ENCODE measurements around the gene CCSAP. TPM values are rescaled to one million over a fixed set of nuclear protein-coding genes. Genes with fewer than 3 reads are reported as not detected.
"Not testable (repeated sequence)": the region's sequence is repeated elsewhere in the genome, so short reads cannot be mapped to it uniquely, and the experiment has no call there.

The CCSAP gene
- polyA plus RNA-seq, 3 donors: 0.79 to 2.6 (median 0.98) TPM

- WGBS, 3 donors: 78 to 95% (median 91%) methylated on average over 6 of the region's 6 CpGs
These were observed 42.6 kb downstream of the CCSAP start for GRCh38 chr1:229300099-229300757.

GRCh38 chr1:229298887-229299503 is 43.9 kb downstream of the CCSAP start:
- no peak overlapping the region for H3K27ac ChIP-seq (ENCODE audit: low read depth, low read length)
- WGBS, 3 donors: 75 to 96% (median 93%) methylated on average over 5 of the region's 5 CpGs

More at GRCh38 chr1:229300099-229300757, 42.6 kb downstream of the CCSAP start:
- no peak overlapping the region for H3K27ac ChIP-seq (ENCODE audit: low read depth, low read length)

- no peak overlapping the region for H3K27ac ChIP-seq (ENCODE audit: low read depth, low read length)
These were observed 44.4 kb downstream of the CCSAP start for GRCh38 chr1:229298420-229298819.

DNA sequence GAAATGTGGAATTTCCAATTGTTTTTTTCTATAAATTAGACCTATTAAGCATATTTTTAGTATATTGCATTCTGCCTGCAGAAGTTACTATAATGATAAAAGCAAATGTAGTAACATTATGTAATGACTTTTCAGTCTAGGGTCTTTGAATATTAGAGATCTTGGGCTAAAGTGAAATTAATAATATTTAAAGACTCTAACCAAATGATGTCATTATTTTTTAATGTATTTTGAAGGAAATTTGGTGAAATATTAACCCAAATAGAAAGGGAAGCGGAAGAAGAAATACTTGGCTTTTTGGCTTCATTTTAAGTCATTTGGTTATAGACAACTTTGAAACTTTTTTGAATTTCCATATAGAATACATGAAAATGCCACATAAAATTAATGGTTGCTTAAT is 45.1 kb downstream of the CCSAP start:
- no peak overlapping the region for H3K27ac ChIP-seq (ENCODE audit: low read depth, low read length)
- WGBS, 3 donors: 99 to 100% (median 100%) methylated on average over 1 of the region's 1 CpG

- 60 to 88% (median 76%) methylated on average over 3 of the region's 3 CpGs for WGBS, 3 donors
- H3K27ac ChIP-seq (ENCODE audit: low read depth, low read length): no peak overlapping the region
These were observed 46.3 kb downstream of the CCSAP start for GRCh38 chr1:229296541-229296941.

- H3K27ac ChIP-seq (ENCODE audit: low read depth, low read length): no peak overlapping the region
- WGBS, 3 donors: 89 to 96% (median 95%) methylated on average over 11 of the region's 11 CpGs
These were observed 47.1 kb downstream of the CCSAP start for GRCh38 chr1:229295745-229296144.

DNA sequence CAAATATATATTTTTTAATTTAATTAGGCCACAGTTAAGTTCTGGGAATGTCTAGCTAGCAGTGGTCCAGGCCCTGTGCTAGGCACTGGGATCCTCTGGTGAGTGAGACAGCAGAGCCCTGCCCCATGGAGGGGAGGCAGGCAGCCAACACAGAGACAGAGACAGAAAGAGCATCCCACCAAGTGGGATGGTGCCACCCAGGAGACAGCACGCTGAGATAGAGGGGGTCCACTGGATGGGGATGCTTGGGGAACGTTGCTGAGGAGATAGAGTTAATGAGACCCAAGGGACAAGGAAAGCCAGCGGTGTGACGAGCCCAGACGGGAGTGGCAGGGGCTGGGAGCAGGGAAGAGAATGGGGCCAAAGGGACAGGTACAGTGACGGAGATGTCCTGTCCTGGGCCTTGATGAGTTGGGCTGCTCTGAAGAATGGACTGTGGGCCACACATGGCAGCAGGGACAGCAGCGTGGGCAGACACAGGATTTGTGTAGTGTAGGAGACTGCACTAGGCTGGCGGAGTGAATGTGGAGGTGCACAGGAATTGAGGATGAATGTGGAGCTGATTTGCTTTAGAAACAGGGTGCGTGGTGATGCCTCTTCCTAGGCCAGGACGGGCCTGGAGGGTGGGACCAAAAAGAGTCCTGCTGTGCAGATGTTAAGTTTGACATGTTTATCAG is 49.2 kb downstream of the CCSAP start:
- WGBS, 3 donors: 93 to 97% (median 95%) methylated on average over 10 of the region's 10 CpGs
- H3K27ac ChIP-seq (ENCODE audit: low read depth, low read length): no peak overlapping the region

GRCh38 chr1:229291686-229292085 is 51.2 kb downstream of the CCSAP start:
- not testable (repeated sequence) for H3K27ac ChIP-seq (ENCODE audit: low read depth, low read length)
- WGBS, 3 donors: 97 to 99% (median 98%) methylated on average over 3 of the region's 4 CpGs

- WGBS, 3 donors: 81 to 95% (median 94%) methylated on average over 1 of the region's 1 CpG
- H3K27ac ChIP-seq (ENCODE audit: low read depth, low read length): no peak overlapping the region
These were observed 54.3 kb downstream of the CCSAP start for GRCh38 chr1:229288516-229288915.

DNA sequence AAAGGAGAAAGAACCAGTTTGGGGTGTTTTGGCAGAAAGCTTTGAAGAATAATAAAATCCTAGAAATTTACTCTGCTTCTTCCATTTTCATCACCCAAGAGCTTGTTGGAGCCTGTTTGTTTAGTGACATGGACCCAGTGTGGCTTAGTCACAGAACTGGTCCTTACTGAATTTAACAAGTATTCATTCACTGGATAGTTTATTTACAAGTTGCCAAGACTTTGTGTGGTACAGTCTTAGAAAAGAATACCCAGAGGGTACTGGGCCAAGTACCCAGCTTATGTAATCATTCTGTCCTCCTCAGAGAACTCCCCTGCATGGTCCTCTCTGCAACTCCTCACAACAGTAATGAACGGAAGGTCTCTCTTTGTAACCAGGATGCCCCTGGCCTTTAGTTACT is 55.6 kb downstream of the CCSAP start:
- H3K27ac ChIP-seq (ENCODE audit: low read depth, low read length): no peak overlapping the region
- 76 to 92% (median 85%) methylated on average over 1 of the region's 1 CpG for WGBS, 3 donors

DNA sequence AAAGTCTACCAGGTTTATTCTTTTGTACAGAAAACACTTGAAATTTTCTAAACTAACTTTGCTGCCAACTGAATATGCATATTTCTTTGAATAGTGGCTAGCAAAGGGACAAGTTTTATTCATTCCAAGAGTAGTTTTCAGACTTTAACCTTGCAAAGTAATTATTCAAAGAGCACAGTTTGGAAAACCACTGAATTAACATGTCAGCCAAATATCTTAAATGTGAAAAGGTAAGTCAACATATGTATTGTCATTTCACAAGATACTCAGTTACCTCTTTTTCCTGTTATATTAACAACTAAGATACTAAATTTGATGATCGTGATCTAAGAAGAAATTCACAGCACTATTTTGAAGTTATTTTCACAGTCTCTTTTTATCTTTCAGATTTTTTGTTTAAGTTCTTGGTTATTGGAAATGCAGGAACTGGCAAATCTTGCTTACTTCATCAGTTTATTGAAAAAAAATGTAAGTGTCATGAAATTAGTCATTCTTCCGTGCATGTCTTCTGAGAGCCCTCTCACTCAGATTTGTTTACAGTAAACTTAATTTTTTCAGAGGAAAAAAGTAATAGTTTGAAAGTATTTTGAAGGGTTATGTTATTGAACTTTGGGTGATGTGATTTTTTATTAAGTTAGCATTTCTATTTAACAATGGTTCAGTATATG is 56.6 kb downstream of the CCSAP start:
- WGBS, 3 donors: 75 to 85% (median 75%) methylated on average over 2 of the region's 2 CpGs
- no peak overlapping the region for H3K27ac ChIP-seq (ENCODE audit: low read depth, low read length)

DNA sequence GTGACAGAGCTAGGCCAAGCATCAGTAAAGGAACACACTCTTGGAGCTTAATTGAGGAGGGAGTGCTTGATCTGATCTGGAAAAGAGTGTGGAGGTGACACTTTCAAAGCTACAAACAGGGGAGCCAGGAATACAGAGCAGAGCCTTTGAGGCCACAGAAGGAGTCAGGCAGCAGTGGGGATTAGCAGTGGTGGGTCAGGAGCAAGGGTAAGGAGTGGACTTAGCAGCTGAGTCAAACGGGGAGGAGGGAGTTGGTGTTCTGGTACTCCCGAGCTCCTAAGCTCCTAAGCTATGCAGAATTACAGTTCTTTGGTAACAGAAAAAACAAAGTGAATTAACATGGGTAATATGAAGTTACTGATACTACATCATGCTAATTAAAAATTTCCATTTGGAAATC is 57.4 kb downstream of the CCSAP start:
- 79 to 80% (median 79%) methylated on average over 2 of the region's 2 CpGs for WGBS, 3 donors
- no peak overlapping the region for H3K27ac ChIP-seq (ENCODE audit: low read depth, low read length)

DNA sequence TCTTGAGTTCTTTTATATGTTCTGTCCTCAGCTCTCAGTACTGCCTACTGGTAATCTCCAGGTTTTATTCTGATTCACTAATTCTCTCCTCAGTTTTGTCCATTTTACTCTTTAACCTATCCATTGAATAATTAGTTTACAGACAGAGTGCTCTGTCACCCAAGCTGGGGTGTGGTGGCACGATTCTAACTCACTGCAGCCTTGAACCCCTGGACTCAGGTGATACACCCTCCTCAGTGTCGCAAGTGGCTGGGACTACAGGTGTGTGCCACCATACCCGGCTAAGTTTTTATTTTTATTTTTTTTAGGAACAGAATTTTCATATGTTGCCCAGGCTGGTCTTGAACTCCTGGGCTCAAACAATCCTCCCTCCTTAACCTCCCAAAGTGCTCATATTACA is 58.0 kb downstream of the CCSAP start:
- WGBS, 3 donors: 69 to 95% (median 94%) methylated on average over 3 of the region's 3 CpGs
- H3K27ac ChIP-seq (ENCODE audit: low read depth, low read length): no peak overlapping the region

DNA sequence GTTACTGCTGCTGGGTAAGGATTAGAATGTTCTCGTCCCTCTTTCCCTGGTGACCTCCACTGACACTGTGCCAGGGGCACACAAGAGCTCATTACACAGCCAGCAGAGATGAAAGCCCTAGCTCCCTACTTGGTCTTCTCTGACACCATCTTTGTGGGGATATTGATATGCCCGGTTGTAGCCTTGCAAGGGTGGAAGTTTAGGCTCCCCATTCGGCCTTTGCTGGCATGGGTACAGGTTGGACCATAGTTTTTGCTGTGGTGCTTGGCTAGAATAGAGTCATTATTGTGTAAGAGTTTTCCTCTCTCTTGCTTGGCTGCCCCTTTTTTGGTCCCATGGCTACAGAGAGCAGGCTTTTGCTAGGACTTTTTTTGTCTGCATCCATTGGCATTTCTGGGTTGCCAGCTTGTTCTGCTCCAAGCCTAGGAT is 59.6 kb downstream of the CCSAP start:
- WGBS, 3 donors: 84 to 90% (median 88%) methylated on average over 3 of the region's 3 CpGs
- H3K27ac ChIP-seq (ENCODE audit: low read depth, low read length): no peak overlapping the region

DNA sequence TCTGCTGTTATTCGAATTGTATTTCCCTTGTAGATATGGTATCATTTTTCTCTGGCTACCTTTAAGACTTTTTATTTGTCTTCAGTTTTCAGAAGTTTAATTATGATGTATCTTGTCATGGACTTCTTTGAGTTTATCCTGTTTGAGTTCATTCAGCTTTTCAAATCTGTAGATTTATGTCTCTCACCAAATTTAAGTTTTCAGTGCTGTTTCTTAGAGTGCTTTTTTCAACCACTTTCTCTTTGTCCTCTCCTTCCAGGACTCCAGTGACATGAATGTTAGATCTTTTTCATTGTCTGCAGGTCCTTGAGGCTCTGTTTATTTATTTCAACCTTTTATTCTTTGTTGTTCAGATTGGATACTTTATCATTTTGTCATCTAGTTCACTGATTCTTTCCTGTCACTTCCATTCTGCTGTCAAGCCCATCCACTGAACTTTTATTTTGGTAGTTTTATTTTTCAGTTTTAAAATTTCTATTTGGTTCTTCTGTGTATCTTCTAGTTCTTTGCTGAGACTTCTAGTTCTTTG is 60.5 kb downstream of the CCSAP start:
- WGBS, 3 donors: 56 to 95% (median 80%) methylated on average over 1 of the region's 1 CpG
- H3K27ac ChIP-seq (ENCODE audit: low read depth, low read length): no peak overlapping the region

- H3K27ac ChIP-seq (ENCODE audit: low read depth, low read length): no peak overlapping the region
- 91 to 94% (median 93%) methylated on average over 1 of the region's 1 CpG for WGBS, 3 donors
These were observed 61.4 kb downstream of the CCSAP start for GRCh38 chr1:229281339-229281926.

GRCh38 chr1:229280921-229281320 is 61.9 kb downstream of the CCSAP start:
- H3K27ac ChIP-seq (ENCODE audit: low read depth, low read length): no peak overlapping the region
- WGBS, 3 donors: 77 to 89% (median 88%) methylated on average over 3 of the region's 3 CpGs

DNA sequence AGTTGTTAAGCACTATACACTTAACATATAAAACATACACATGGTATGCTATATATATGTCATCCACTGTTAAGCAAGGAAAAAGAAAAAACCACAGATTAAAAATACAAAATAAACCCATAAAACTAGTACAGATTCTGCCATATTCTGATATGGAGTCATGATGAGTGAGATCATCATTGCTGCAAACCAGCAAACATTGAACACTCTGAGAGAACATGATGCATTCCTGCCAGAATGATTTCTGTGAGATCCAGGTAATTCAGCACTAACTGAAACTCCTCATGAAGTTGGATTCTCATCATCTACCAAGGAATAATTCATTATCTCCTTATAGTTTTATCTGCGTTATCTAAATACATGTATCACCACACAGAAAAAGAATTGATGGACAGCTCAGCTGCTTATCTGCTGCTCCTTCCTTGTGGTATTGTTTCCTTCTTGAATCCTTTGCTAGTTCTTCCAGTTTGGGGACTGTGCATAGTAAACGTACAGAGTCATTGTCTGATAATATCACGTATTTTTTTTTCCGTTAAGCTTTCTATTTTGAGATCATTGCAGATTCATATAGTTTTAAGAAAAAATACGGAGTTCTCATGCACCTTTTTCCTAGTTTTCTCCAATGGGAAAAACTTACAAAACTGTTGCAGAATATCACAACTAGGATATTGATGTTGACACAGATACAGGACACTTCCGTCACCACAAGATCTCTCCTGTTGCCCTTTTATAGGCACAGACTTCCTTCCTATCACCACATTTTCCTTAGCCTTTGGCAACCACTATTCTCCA is 62.6 kb downstream of the CCSAP start:
- H3K27ac ChIP-seq (ENCODE audit: low read depth, low read length): no peak overlapping the region

More for the DNA sequence above, 62.6 kb downstream of the CCSAP start:
- WGBS, 3 donors: 53 to 54% (median 53%) methylated on average over 6 of the region's 6 CpGs

Measured in adipose tissue (tissue), 3 donors.